Measurements from ENCODE around the gene ROBO1. TPM values are rescaled to one million over a fixed set of nuclear protein-coding genes. Genes with fewer than 3 reads are reported as not detected.
A peak's percentile ranks its signal among the peaks of the same experiment; 100 is the strongest.

The ROBO1 gene
- total RNA-seq, 1 donor from 2014 or later: 182 TPM

GRCh38 chr3:78660957-78661356 is 1106.8 kb downstream of the ROBO1 start:
- Mint-ChIP-seq H3K9me3 (no peaks in the 10 kb centered on the region), H3K27ac (no peak overlapping the region), H3K4me1 (ENCODE audit: unreplicated experiment) (peaks cover 4% of the 10 kb centered on the region), H3K36me3 (peaks cover 37% of the 10 kb centered on the region), H3K4me3 (no peak overlapping the region), H3K27me3 (no peaks in the 10 kb centered on the region)
- no peak for TF ChIP-seq CTCF (conservative IDR thresholded peaks at IDR 0.05)
- DNase-seq (ENCODE audit: extremely low spot score, unreplicated experiment): no peak

GRCh38 chr3:78659386-78659987 is 1108.3 kb downstream of the ROBO1 start:
- peaks cover 4% of the 10 kb centered on the region for H3K4me1 Mint-ChIP-seq (ENCODE audit: unreplicated experiment)
- no peaks in the 10 kb centered on the region for H3K9me3 Mint-ChIP-seq
- no peak for DNase-seq (ENCODE audit: extremely low spot score, unreplicated experiment)
- peaks cover 31% of the 10 kb centered on the region for H3K36me3 Mint-ChIP-seq
- H3K27me3 Mint-ChIP-seq: no peaks in the 10 kb centered on the region
- H3K27ac Mint-ChIP-seq: no peak overlapping the region
- TF ChIP-seq CTCF (conservative IDR thresholded peaks at IDR 0.05): peak; percentile 91
- no peak overlapping the region for H3K4me3 Mint-ChIP-seq

GRCh38 chr3:78647726-78648125 is 1120.1 kb downstream of the ROBO1 start:
- Mint-ChIP-seq H3K27ac (peak overlapping the region; percentile 15), H3K4me1 (ENCODE audit: unreplicated experiment) (peaks cover 26% of the 10 kb centered on the region), H3K4me3 (peak overlapping the region; percentile 11), H3K27me3 (peaks cover 3% of the 10 kb centered on the region), H3K9me3 (no peaks in the 10 kb centered on the region), H3K36me3 (peaks cover 37% of the 10 kb centered on the region)
- no peak for DNase-seq (ENCODE audit: extremely low spot score, unreplicated experiment)
- TF ChIP-seq CTCF (conservative IDR thresholded peaks at IDR 0.05): no peak

GRCh38 chr3:78645628-78646310 is 1122.0 kb downstream of the ROBO1 start:
- H3K27me3 Mint-ChIP-seq: peaks cover 3% of the 10 kb centered on the region
- no peaks in the 10 kb centered on the region for H3K9me3 Mint-ChIP-seq
- peaks cover 26% of the 10 kb centered on the region for H3K4me1 Mint-ChIP-seq (ENCODE audit: unreplicated experiment)
- no peak overlapping the region for H3K27ac Mint-ChIP-seq
- no peak for DNase-seq (ENCODE audit: extremely low spot score, unreplicated experiment)
- no peak overlapping the region for H3K4me3 Mint-ChIP-seq
- TF ChIP-seq CTCF (conservative IDR thresholded peaks at IDR 0.05): peak; percentile 95
- H3K36me3 Mint-ChIP-seq: peaks cover 37% of the 10 kb centered on the region

- DNase-seq (ENCODE audit: extremely low spot score, unreplicated experiment): no peak
- TF ChIP-seq CTCF (conservative IDR thresholded peaks at IDR 0.05): no peak
- Mint-ChIP-seq H3K27ac (no peak overlapping the region), H3K27me3 (peaks cover 3% of the 10 kb centered on the region), H3K36me3 (peaks cover 28% of the 10 kb centered on the region), H3K4me1 (ENCODE audit: unreplicated experiment) (peaks cover 26% of the 10 kb centered on the region), H3K4me3 (no peak overlapping the region), H3K9me3 (no peaks in the 10 kb centered on the region)
These were observed 1123.0 kb downstream of the ROBO1 start for GRCh38 chr3:78644847-78645246.
